Skeletal muscle satellite cell (primary cell): ENCODE measurements around the gene RMND5B.

Experiments
- H3K27me3 ChIP-seq: 2 replicates; pipeline ENCODE4 v1.7.0; 2013; ENCODE audit warnings: low read length; ENCODE audit not compliant: control insufficient read depth, insufficient read depth
- H3K36me3 ChIP-seq: 2 replicates; pipeline ENCODE4 v1.7.0; 2013; ENCODE audit warnings: mild to moderate bottlenecking, control low read depth, low read length; ENCODE audit not compliant: insufficient read depth
- H3K4me1 ChIP-seq: 2 replicates; pipeline ENCODE4 v1.7.0; 2013; ENCODE audit warnings: low read length; ENCODE audit not compliant: control insufficient read depth, insufficient read depth
- H3K4me2 ChIP-seq: 2 replicates; pipeline ENCODE4 v1.7.0; 2013; ENCODE audit warnings: mild to moderate bottlenecking, low read length
- H3K4me3 ChIP-seq: 2 replicates; pipeline ENCODE4 v1.7.0; 2013; ENCODE audit warnings: low read length
- H3K9ac ChIP-seq: 2 replicates; pipeline ENCODE4 v1.7.0; 2013; ENCODE audit warnings: mild to moderate bottlenecking, low read depth, low read length, moderate library complexity
- H3K9me3 ChIP-seq: replicated peaks from 2 replicates; pipeline ENCODE4 v1.7.0; 2013; ENCODE audit warnings: mild to moderate bottlenecking, control low read depth, low read length

Gene RMND5B

GRCh38 chr5:178114325-178115135 lies 16.3 kb upstream of the RMND5B start:
- Histone ChIP-seq H3K4me3 (no peak overlapping the region), H3K9ac (no peak overlapping the region), H3K9me3 (peaks cover 5% of the 10 kb centered on the region), H3K27me3 (peaks cover 71% of the 10 kb centered on the region), H3K36me3 (no peaks in the 10 kb centered on the region), H3K4me1 (no peaks in the 10 kb centered on the region), H3K4me2 (peak overlapping the region; percentile 19)

DNA sequence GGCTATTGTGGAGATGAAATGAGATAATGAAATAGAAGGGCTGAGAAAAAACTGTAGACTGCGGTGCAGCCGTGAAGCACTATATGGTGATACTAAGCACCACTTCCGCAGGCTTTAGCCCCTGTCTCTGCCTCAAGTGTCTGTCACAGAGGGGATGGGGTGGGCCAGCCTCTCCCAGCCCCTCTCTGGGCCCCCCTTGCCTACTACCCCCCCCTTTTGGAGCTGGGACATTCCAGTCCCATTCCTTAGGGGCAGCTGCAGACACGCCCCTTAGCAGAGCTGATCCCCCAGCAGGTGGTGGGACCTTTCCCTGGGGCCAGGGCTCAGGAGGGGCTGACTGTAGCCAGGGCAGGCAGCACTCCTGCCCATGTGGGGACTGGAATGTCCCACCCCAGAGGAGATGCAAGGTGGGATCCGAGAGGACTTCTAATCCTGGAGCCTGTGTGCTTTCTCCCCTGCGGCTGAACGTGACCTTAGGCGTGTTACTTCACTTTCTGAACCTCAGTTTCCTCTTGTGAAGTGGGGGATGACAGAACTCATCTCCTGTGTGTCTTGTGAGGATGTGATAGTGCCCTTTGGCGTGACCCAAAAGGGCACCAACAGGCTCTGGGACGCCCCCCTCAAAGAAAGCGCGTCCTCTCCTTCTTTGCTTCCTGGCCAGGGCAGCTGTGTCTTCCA lies 15.5 kb upstream of the RMND5B start:
- Histone ChIP-seq H3K36me3 (no peaks in the 10 kb centered on the region), H3K27me3 (peaks cover 75% of the 10 kb centered on the region), H3K9ac (no peak overlapping the region), H3K9me3 (peaks cover 5% of the 10 kb centered on the region), H3K4me2 (no peak overlapping the region), H3K4me3 (no peak overlapping the region), H3K4me1 (no peaks in the 10 kb centered on the region)

DNA sequence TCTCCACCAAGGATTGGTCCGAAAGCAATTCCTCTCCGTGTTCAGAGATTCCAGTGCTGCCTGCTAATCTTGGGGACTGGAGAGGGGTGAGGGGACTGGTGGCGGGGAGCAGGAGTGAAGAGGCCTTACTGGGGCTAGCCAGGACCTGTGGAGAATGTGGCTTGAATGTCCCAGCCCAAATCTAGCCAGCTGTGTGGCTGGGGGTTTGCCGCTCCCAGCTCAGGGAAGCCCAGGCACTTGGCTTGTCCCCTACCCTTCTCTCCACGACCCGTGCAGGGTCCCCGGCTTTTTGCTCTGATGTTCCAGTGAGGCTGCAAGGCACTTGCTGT lies 15.0 kb upstream of the RMND5B start:
- peaks cover 75% of the 10 kb centered on the region for H3K27me3 ChIP-seq
- no peaks in the 10 kb centered on the region for H3K36me3 ChIP-seq
- no peaks in the 10 kb centered on the region for H3K4me1 ChIP-seq
- H3K9me3 ChIP-seq = peaks cover 5% of the 10 kb centered on the region
- H3K4me3 ChIP-seq = no peak overlapping the region
- no peak overlapping the region for H3K9ac ChIP-seq
- H3K4me2 ChIP-seq = no peak overlapping the region

- H3K4me1 ChIP-seq = peaks cover 3% of the 10 kb centered on the region
- no peak overlapping the region for H3K4me3 ChIP-seq
- H3K27me3 ChIP-seq = peaks cover 80% of the 10 kb centered on the region
- H3K9me3 ChIP-seq = peaks cover 5% of the 10 kb centered on the region
- H3K4me2 ChIP-seq = no peak overlapping the region
- H3K36me3 ChIP-seq = no peaks in the 10 kb centered on the region
- H3K9ac ChIP-seq = no peak overlapping the region
These were observed 14.5 kb upstream of the RMND5B start for GRCh38 chr5:178116143-178116885.

GRCh38 chr5:178117923-178118701 lies 12.7 kb upstream of the RMND5B start:
- peaks cover 7% of the 10 kb centered on the region for H3K4me1 ChIP-seq
- no peak overlapping the region for H3K9ac ChIP-seq
- no peak overlapping the region for H3K4me2 ChIP-seq
- no peaks in the 10 kb centered on the region for H3K9me3 ChIP-seq
- H3K27me3 ChIP-seq = peaks cover 84% of the 10 kb centered on the region
- H3K4me3 ChIP-seq = no peak overlapping the region
- H3K36me3 ChIP-seq = no peaks in the 10 kb centered on the region

GRCh38 chr5:178119915-178120606 lies 10.8 kb upstream of the RMND5B start:
- Histone ChIP-seq H3K4me2 (no peak overlapping the region), H3K9ac (no peak overlapping the region), H3K4me1 (peaks cover 7% of the 10 kb centered on the region), H3K9me3 (no peaks in the 10 kb centered on the region), H3K36me3 (no peaks in the 10 kb centered on the region), H3K4me3 (no peak overlapping the region), H3K27me3 (peaks cover 88% of the 10 kb centered on the region)

DNA sequence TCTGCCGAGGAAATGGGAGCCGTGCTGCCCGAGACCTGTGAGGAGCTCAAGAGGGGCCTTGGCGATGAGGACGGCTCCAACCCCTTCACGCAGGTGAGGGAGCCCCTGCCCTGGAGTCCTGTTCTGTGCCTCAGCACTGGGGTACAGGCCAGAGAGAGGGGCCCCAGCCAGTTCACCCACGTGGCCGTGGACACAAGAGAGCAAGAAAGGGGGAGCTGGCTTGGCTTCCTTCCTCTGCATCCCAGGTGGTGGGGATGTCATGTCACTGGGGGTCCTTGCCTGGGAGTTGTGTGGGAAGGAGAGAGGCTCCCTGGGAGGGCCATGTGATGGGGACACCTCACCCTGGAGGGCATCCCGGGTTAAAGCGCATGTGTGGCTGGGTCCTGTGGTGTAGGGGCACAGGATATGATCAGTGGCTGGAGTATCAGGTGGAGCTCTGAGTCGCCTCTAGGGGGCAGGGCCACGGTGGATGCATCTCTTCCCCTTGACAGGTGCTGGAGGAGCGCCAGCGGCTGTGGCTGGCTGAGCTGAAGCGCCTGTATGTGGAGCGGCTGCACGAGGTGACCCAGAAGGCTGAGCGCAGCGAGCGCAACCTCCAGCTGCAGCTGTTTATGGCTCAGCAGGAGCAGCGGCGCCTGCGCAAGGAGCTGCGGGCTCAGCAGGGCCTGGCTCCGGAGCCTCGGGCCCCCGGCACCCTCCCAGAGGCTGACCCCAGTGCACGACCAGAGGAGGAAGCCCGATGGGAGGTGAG lies 10.0 kb upstream of the RMND5B start:
- Histone ChIP-seq H3K4me3 (peak overlapping the region; percentile 29), H3K4me2 (peak overlapping the region; percentile 58), H3K4me1 (peaks cover 7% of the 10 kb centered on the region), H3K9me3 (no peaks in the 10 kb centered on the region), H3K27me3 (peaks cover 86% of the 10 kb centered on the region), H3K9ac (no peak overlapping the region), H3K36me3 (no peaks in the 10 kb centered on the region)

- Histone ChIP-seq H3K4me3 (peak overlapping the region; percentile 29), H3K36me3 (no peaks in the 10 kb centered on the region), H3K9me3 (no peaks in the 10 kb centered on the region), H3K27me3 (peaks cover 80% of the 10 kb centered on the region), H3K4me1 (peaks cover 7% of the 10 kb centered on the region), H3K9ac (no peak overlapping the region), H3K4me2 (peak overlapping the region; percentile 58)
These were observed 9.2 kb upstream of the RMND5B start for GRCh38 chr5:178121391-178122276.

DNA sequence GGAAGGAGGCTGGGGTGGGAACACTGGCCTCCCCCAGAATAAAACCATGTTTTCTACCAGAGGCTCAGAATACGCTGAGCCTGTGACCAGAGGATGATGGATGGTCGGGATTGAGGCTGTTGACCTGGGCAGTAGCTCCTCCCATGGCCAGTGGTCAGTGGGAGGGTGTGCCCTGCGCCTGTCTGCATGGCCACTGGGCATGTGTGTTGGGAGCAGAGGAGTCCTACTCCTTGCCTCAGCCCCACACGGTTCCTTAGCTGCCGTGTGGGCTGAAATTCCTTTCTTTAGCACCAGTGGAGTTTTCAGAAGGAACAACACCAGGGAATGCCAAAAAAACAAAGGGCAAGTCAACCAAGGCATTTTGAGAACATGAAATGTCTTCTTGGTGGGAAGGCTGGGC lies 8.5 kb upstream of the RMND5B start:
- Histone ChIP-seq H3K36me3 (no peaks in the 10 kb centered on the region), H3K4me1 (peaks cover 7% of the 10 kb centered on the region), H3K9ac (no peak overlapping the region), H3K9me3 (no peaks in the 10 kb centered on the region), H3K4me2 (no peak overlapping the region), H3K27me3 (peaks cover 76% of the 10 kb centered on the region), H3K4me3 (no peak overlapping the region)
